HepG2 (cell line): ENCODE results near the gene ARL2. TPM values are rescaled to one million over a fixed set of nuclear protein-coding genes. Genes with fewer than 3 reads are reported as not detected.

Experiments
- DNMT3B ChIP-seq: conservative IDR thresholded peaks from 2 replicates; pipeline ENCODE4 v1.6.1; 2016; ENCODE audit warnings: missing biosample characterization, control low read depth
- DRAP1 ChIP-seq: IDR thresholded peaks from 2 replicates; pipeline ENCODE4 v1.6.1; 2016; ENCODE audit warnings: missing genetic modification reagents, missing compliant biosample characterization
- ISL2 ChIP-seq: sonication (generic); formaldehyde crosslinking; IDR thresholded peaks from 2 replicates; pipeline ENCODE4 v1.5.0; 2020; ENCODE audit warnings: missing genetic modification reagents
- NCOA1 ChIP-seq: sonication (generic); formaldehyde crosslinking; IDR thresholded peaks from 2 replicates; pipeline ENCODE4 v1.9.0; 2021; ENCODE audit warnings: missing genetic modification reagents
- NFYC ChIP-seq: IDR thresholded peaks from 2 replicates; pipeline ENCODE4 v1.6.1; 2016; ENCODE audit warnings: missing genetic modification reagents, missing compliant biosample characterization
- SP1 ChIP-seq, 2 experiments: fragments of 450-650 bp in 1 of 2; sonication (generic) in 1 of 2; formaldehyde crosslinking in 1 of 2; IDR thresholded peaks; 2 replicates each; pipeline versions ENCODE4 v1.4.0 to v1.6.1; 2016 to 2020; ENCODE audit warnings: missing genetic modification reagents in 1 of 2
- SP2 ChIP-seq: sonication (generic); formaldehyde crosslinking; IDR thresholded peaks from 2 replicates; pipeline ENCODE4 v1.5.1; 2020; ENCODE audit warnings: mild to moderate bottlenecking, missing genetic modification reagents
- SRSF9 ChIP-seq: fragments of 200-400 bp; formaldehyde crosslinking; IDR thresholded peaks from 2 replicates; pipeline ENCODE4 v1.6.1; 2018; ENCODE audit warnings: borderline replicate concordance, mild to moderate bottlenecking, low read depth, low read length; ENCODE audit not compliant: insufficient read depth, poor library complexity, severe bottlenecking
- TBP ChIP-seq: sonication (generic); formaldehyde crosslinking; IDR thresholded peaks from 2 replicates; pipeline ENCODE4 v1.5.0; 2020; ENCODE audit warnings: missing genetic modification reagents
- TCF7 ChIP-seq: sonication (generic); IDR thresholded peaks from 2 replicates; pipeline ENCODE4 v1.6.1; 2016; ENCODE audit warnings: antibody characterized with exemption, low read depth
- THRA ChIP-seq: sonication (generic); formaldehyde crosslinking; IDR thresholded peaks from 2 replicates; pipeline ENCODE4 v1.4.0; 2020; ENCODE audit warnings: missing genetic modification reagents, borderline replicate concordance
- ZBTB26 ChIP-seq: IDR thresholded peaks from 2 replicates; pipeline ENCODE4 v1.6.1; 2016; ENCODE audit warnings: missing compliant biosample characterization, missing genetic modification reagents, borderline replicate concordance
- ZKSCAN1 ChIP-seq: fragments of 150-350 bp; IDR thresholded peaks from 2 replicates; pipeline ENCODE4 v1.6.1; 2014; ENCODE audit warnings: low read length
- ZNF3 ChIP-seq: IDR thresholded peaks from 2 replicates; pipeline ENCODE4 v1.7.0; 2017; ENCODE audit warnings: inconsistent platforms
- ZNF577 ChIP-seq: sonication (generic); formaldehyde crosslinking; IDR thresholded peaks from 2 replicates; pipeline ENCODE4 v1.4.0; 2020; ENCODE audit warnings: mild to moderate bottlenecking, low read depth, missing genetic modification reagents, borderline replicate concordance
- ZNF605 ChIP-seq: sonication (generic); formaldehyde crosslinking; IDR thresholded peaks from 2 replicates; pipeline ENCODE4 v1.8.0; 2022; ENCODE audit warnings: mild to moderate bottlenecking, missing genetic modification reagents
- ZSCAN9 ChIP-seq: IDR thresholded peaks from 2 replicates; pipeline ENCODE4 v1.6.1; 2016; ENCODE audit warnings: borderline replicate concordance
- polyA plus RNA-seq, 8 experiments: library from polyadenylated mRNA; depleted of rRNA in 3 of 8; stranded (reverse) in 7 of 8; unstranded in 1 of 8; fragments of >200 nt; fragmentation: Illumina TruSeq in 4 of 8; extraction: Trizol in 4 of 8; gene quantifications; 2 replicates each; pipeline versions ENCODE4 v1.2.1 to v1.2.3, GENCODE V29; 2011 to 2016; ENCODE audit warnings: low read depth in 4 of 8, missing spikeins in 1 of 8, mixed read lengths in 1 of 8; ENCODE audit not compliant: insufficient read depth in 1 of 8
- total RNA-seq, 5 experiments: library from RNA; depleted of rRNA; stranded (reverse); fragments of >200 nt; fragmentation: Illumina TruSeq; extraction: Trizol; gene quantifications; 2 replicates each; pipeline ENCODE4 v1.2.3, GENCODE V29; 2016; ENCODE audit warnings: low read depth in 1 of 5
- TF ChIP-seq, protein P1 (sequence below): sonication (generic); formaldehyde crosslinking; IDR thresholded peaks from 2 replicates; pipeline ENCODE4 v1.4.0; 2020; ENCODE audit warnings: missing genetic modification reagents
- TF ChIP-seq, protein P2 (sequence below): sonication (generic); formaldehyde crosslinking; IDR thresholded peaks from 2 replicates; pipeline ENCODE4 v1.4.0; 2020; ENCODE audit warnings: missing genetic modification reagents, borderline replicate concordance
- TF ChIP-seq, protein P3 (sequence below): sonication (generic); formaldehyde crosslinking; IDR thresholded peaks from 2 replicates; pipeline ENCODE4 v1.5.0; 2020; ENCODE audit warnings: mild to moderate bottlenecking, missing genetic modification reagents, borderline replicate concordance

ARL2 gene
- total and polyA plus RNA-seq, 2 of the 13 experiments (the other 11 are each of a cell fraction or from before 2014, with no cell fraction given): 82.9 to 84.4 TPM

GRCh38 chr11:64998690-64999431 is 15.1 kb upstream of the ARL2 start (continued):
- TF ChIP-seq, protein P1, sequence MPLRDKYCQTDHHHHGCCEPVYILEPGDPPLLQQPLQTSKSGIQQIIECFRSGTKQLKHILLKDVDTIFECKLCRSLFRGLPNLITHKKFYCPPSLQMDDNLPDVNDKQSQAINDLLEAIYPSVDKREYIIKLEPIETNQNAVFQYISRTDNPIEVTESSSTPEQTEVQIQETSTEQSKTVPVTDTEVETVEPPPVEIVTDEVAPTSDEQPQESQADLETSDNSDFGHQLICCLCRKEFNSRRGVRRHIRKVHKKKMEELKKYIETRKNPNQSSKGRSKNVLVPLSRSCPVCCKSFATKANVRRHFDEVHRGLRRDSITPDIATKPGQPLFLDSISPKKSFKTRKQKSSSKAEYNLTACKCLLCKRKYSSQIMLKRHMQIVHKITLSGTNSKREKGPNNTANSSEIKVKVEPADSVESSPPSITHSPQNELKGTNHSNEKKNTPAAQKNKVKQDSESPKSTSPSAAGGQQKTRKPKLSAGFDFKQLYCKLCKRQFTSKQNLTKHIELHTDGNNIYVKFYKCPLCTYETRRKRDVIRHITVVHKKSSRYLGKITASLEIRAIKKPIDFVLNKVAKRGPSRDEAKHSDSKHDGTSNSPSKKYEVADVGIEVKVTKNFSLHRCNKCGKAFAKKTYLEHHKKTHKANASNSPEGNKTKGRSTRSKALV (CRISPR knock-in tag): no peak
- TF ChIP-seq DNMT3B (CRISPR knock-in tag): no peak
- no peak for TF ChIP-seq THRA (CRISPR knock-in tag)
- TF ChIP-seq SP1 (IDR thresholded peaks at IDR 0.05): no peak
- no peak for TF ChIP-seq SP1 (CRISPR knock-in tag; IDR thresholded peaks at IDR 0.05)
- TF ChIP-seq, protein P2, sequence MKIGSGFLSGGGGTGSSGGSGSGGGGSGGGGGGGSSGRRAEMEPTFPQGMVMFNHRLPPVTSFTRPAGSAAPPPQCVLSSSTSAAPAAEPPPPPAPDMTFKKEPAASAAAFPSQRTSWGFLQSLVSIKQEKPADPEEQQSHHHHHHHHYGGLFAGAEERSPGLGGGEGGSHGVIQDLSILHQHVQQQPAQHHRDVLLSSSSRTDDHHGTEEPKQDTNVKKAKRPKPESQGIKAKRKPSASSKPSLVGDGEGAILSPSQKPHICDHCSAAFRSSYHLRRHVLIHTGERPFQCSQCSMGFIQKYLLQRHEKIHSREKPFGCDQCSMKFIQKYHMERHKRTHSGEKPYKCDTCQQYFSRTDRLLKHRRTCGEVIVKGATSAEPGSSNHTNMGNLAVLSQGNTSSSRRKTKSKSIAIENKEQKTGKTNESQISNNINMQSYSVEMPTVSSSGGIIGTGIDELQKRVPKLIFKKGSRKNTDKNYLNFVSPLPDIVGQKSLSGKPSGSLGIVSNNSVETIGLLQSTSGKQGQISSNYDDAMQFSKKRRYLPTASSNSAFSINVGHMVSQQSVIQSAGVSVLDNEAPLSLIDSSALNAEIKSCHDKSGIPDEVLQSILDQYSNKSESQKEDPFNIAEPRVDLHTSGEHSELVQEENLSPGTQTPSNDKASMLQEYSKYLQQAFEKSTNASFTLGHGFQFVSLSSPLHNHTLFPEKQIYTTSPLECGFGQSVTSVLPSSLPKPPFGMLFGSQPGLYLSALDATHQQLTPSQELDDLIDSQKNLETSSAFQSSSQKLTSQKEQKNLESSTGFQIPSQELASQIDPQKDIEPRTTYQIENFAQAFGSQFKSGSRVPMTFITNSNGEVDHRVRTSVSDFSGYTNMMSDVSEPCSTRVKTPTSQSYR (CRISPR knock-in tag): no peak
- TF ChIP-seq ZSCAN9 (CRISPR knock-in tag): no peak
- TF ChIP-seq SRSF9: no peak
- TF ChIP-seq ZKSCAN1: no peak
- TF ChIP-seq ZNF577 (CRISPR knock-in tag): no peak
- TF ChIP-seq, protein P3, sequence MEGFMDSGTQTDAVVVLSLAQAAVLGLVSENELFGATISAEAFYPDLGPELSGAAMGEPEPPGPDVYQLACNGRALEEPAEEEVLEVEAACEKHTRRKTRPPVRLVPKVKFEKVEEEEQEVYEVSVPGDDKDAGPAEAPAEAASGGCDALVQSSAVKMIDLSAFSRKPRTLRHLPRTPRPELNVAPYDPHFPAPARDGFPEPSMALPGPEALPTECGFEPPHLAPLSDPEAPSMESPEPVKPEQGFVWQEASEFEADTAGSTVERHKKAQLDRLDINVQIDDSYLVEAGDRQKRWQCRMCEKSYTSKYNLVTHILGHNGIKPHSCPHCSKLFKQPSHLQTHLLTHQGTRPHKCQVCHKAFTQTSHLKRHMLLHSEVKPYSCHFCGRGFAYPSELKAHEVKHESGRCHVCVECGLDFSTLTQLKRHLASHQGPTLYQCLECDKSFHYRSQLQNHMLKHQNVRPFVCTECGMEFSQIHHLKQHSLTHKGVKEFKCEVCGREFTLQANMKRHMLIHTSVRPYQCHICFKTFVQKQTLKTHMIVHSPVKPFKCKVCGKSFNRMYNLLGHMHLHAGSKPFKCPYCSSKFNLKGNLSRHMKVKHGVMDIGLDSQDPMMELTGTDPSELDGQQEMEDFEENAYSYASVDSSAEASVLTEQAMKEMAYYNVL: 0 out of 2 replicates have a peak, but pooled peaks have one; percentile 5
- no peak for TF ChIP-seq TCF7
- TF ChIP-seq DRAP1 (CRISPR knock-in tag): peak; percentile 45; the same call in 1 of the 2 replicates
- TF ChIP-seq ZNF605 (CRISPR knock-in tag): 0 out of 2 replicates have a peak, but pooled peaks have one; percentile 40
- TF ChIP-seq ISL2: no peak
- no peak for TF ChIP-seq TBP (CRISPR knock-in tag)
- TF ChIP-seq ZBTB26 (CRISPR knock-in tag): no peak
- TF ChIP-seq NCOA1 (CRISPR knock-in tag): no peak
- TF ChIP-seq ZNF3: peak; percentile 87
- no peak for TF ChIP-seq NFYC (CRISPR knock-in tag)
- no peak for TF ChIP-seq SP2
